WTC11 (cell line): ENCODE data around the gene MCF2L.

Experiments
- CTCF ChIP-seq: fragments of 200-600 bp; IDR thresholded peaks from 2 replicates; pipeline ENCODE4 v1.8.0; 2022; ENCODE audit warnings: antibody characterized with exemption
- IRF1 ChIP-seq: sonication (generic); formaldehyde crosslinking; IDR thresholded peaks from 2 replicates; pipeline ENCODE4 v1.8.0; 2023; ENCODE audit warnings: missing genetic modification reagents
- MAX ChIP-seq: sonication (generic); formaldehyde crosslinking; IDR thresholded peaks from 2 replicates; pipeline ENCODE4 v1.8.0; 2022; ENCODE audit warnings: mild to moderate bottlenecking, missing genetic modification reagents
- NR1H2 ChIP-seq: sonication (generic); formaldehyde crosslinking; IDR thresholded peaks from 2 replicates; pipeline ENCODE4 v1.9.0; 2021; ENCODE audit warnings: mild to moderate bottlenecking, moderate library complexity, missing genetic modification reagents
- NR3C1 ChIP-seq: sonication (generic); formaldehyde crosslinking; conservative IDR thresholded peaks from 2 replicates; pipeline ENCODE4 v1.8.1; 2023; ENCODE audit warnings: low read depth, mild to moderate bottlenecking, missing genetic modification reagents
- PREB ChIP-seq: sonication (generic); formaldehyde crosslinking; IDR thresholded peaks from 2 replicates; pipeline ENCODE4 v1.8.1; 2022; ENCODE audit warnings: mild to moderate bottlenecking, missing genetic modification reagents, moderate library complexity, borderline replicate concordance
- SP1 ChIP-seq: sonication (generic); formaldehyde crosslinking; conservative IDR thresholded peaks from 2 replicates; pipeline ENCODE4 v1.8.1; 2022; ENCODE audit warnings: missing genetic modification reagents
- ZNF138 ChIP-seq: sonication (generic); formaldehyde crosslinking; conservative IDR thresholded peaks from 2 replicates; pipeline ENCODE4 v1.8.1; 2022; ENCODE audit warnings: mild to moderate bottlenecking, moderate library complexity, missing genetic modification reagents
- ZNF232 ChIP-seq: sonication (generic); formaldehyde crosslinking; IDR thresholded peaks from 2 replicates; pipeline ENCODE4 v1.8.0; 2022; ENCODE audit warnings: mild to moderate bottlenecking, missing genetic modification reagents
- ZNF263 ChIP-seq: sonication (generic); formaldehyde crosslinking; IDR thresholded peaks from 2 replicates; pipeline ENCODE4 v1.8.1; 2022; ENCODE audit warnings: low read depth, mild to moderate bottlenecking, moderate library complexity, missing genetic modification reagents

GRCh38 chr13:113046128-113046882 lies 77.3 kb downstream of the MCF2L start:
- TF ChIP-seq CTCF (no peak), ZNF232 (CRISPR knock-in tag) (no peak), NR1H2 (CRISPR knock-in tag) (no peak), ZNF138 (CRISPR knock-in tag) (no peak), MAX (CRISPR knock-in tag) (no peak), IRF1 (no peak), SP1 (no peak), NR3C1 (no peak), PREB (CRISPR knock-in tag) (no peak), ZNF263 (CRISPR knock-in tag) (no peak)
